GM23248 (cell line): Measurements from ENCODE around the gene LUZP2. TPM values are rescaled to one million over a fixed set of nuclear protein-coding genes. Genes with fewer than 3 reads are reported as not detected.

Experiments
- DNase-seq: peaks from one replicate; pipeline ENCODE4 v3.0.0-alpha.2; 2015
- H2AFZ ChIP-seq: fragments of 200-600 bp; sonication (generic); 2 replicates; pipeline ENCODE4 v1.6.1; 2016; ENCODE audit warnings: antibody characterized with exemption
- H3F3A ChIP-seq: fragments of 200-600 bp; sonication (generic); 2 replicates; pipeline ENCODE4 v1.6.1; 2016; ENCODE audit warnings: mild to moderate bottlenecking, antibody characterized with exemption, mixed run types; ENCODE audit not compliant: insufficient read depth
- H3K27ac ChIP-seq: fragments of 200-600 bp; sonication (generic); 2 replicates; pipeline ENCODE4 v1.5.1; 2016; ENCODE audit warnings: mild to moderate bottlenecking
- H3K27me3 ChIP-seq: fragments of 200-600 bp; sonication (generic); replicated peaks from 2 replicates; pipeline ENCODE4 v1.6.1; 2016; ENCODE audit warnings: mild to moderate bottlenecking; ENCODE audit not compliant: insufficient read depth
- H3K36me3 ChIP-seq: fragments of 200-600 bp; sonication (generic); 2 replicates; pipeline ENCODE4 v1.6.1; 2016; ENCODE audit warnings: low read depth, mild to moderate bottlenecking
- H3K4me1 ChIP-seq: fragments of 200-600 bp; sonication (generic); 2 replicates; pipeline ENCODE4 v1.6.1; 2016; ENCODE audit warnings: mild to moderate bottlenecking; ENCODE audit not compliant: insufficient read depth
- H3K4me2 ChIP-seq: fragments of 200-600 bp; sonication (generic); one replicate; pipeline ENCODE4 v1.6.1; 2016; ENCODE audit warnings: mild to moderate bottlenecking; ENCODE audit not compliant: unreplicated experiment
- H3K4me3 ChIP-seq: fragments of 200-600 bp; sonication (generic); 2 replicates; pipeline ENCODE4 v1.5.1; 2016; ENCODE audit warnings: mild to moderate bottlenecking
- H3K79me2 ChIP-seq: fragments of 200-600 bp; sonication (generic); 2 replicates; pipeline ENCODE4 v1.6.1; 2016; ENCODE audit warnings: mild to moderate bottlenecking; ENCODE audit not compliant: insufficient read depth
- H3K9ac ChIP-seq: fragments of 200-600 bp; sonication (generic); 2 replicates; pipeline ENCODE4 v1.6.1; 2016; ENCODE audit warnings: mild to moderate bottlenecking
- H3K9me2 ChIP-seq: fragments of 200-600 bp; sonication (generic); 2 replicates; pipeline ENCODE4 v1.6.1; 2016; ENCODE audit warnings: mixed run types, mild to moderate bottlenecking, moderate library complexity; ENCODE audit not compliant: insufficient read depth
- H3K9me3 ChIP-seq: fragments of 200-600 bp; sonication (generic); one replicate; pipeline ENCODE4 v1.6.1; 2017; ENCODE audit warnings: low read depth
- H4K20me1 ChIP-seq: fragments of 200-600 bp; sonication (generic); 2 replicates; pipeline ENCODE4 v1.6.0; 2016; ENCODE audit not compliant: insufficient read depth
- EZH2 ChIP-seq: fragments of 200-600 bp; sonication (generic); IDR thresholded peaks from 2 replicates; pipeline ENCODE4 v1.6.1; 2018; ENCODE audit warnings: antibody characterized with exemption, mild to moderate bottlenecking; ENCODE audit not compliant: insufficient read depth, poor library complexity, severe bottlenecking
- EZH2phosphoT487 ChIP-seq: fragments of 200-600 bp; sonication (generic); IDR thresholded peaks from 2 replicates; pipeline ENCODE4 v1.6.1; 2018; ENCODE audit warnings: antibody characterized with exemption, moderate library complexity, mild to moderate bottlenecking, low read depth; ENCODE audit not compliant: insufficient read depth
- WGBS, 2 experiments: methylation state at CpG; one replicate each; pipeline ENCODE4 v1.1.6; 2015 to 2017; ENCODE audit warnings: low lambda C conversion rate in 2 of 2, low coverage in 1 of 2; ENCODE audit errors: missing lambda C conversion rate in 2 of 2; 5-methylcytosine and 5-hydroxymethylcytosine counted together
- in situ Hi-C: fragments of 300-500 bp; cut with MboI; formaldehyde crosslinking; loops from 2 replicates; pipeline ENCODE4 v1.15.0; 2020
- polyA plus RNA-seq: library from polyadenylated mRNA; unstranded; fragments of >200 nt; fragmentation: Nextera tagmentation; extraction: Ambion mirVana; gene quantifications from 2 replicates; pipeline ENCODE4 v1.2.1, GENCODE V29; 2016
- total RNA-seq: library from RNA; depleted of rRNA; stranded (reverse); fragments of >200 nt; shearing (Covaris generic); gene quantifications from 2 replicates; pipeline ENCODE4 v1.2.3, GENCODE V29; 2014

LUZP2 gene
- total and polyA plus RNA-seq, 2 experiments from 2014 or later: not detected

DNA sequence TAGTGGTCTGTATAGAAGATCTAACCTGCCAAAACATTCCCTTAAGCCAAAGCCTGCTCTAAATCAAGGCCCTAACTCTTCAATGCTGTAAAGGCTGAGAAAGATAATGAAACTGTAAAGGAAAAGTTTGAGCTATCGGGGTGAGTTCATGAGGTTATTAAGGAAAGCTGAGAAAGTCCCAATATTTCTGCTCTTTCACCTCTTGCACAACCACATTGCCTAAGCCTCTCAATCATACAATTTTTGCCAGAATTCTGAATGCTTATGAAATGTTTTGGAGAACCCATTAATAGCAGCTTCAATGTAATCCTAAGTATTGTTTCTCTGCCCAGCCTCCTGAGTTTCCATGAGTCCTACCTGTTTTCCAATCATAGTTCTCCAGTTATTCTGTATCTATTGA, 373.2 kb downstream of the LUZP2 start:
- no peaks in the 10 kb centered on the region for H3K9me3 ChIP-seq
- in situ Hi-C loops: no loop called here
- H3K27me3 ChIP-seq: no peaks in the 10 kb centered on the region
- no peaks in the 10 kb centered on the region for H3K9me2 ChIP-seq
- H3F3A ChIP-seq: no peaks in the 10 kb centered on the region
- no peak overlapping the region for H3K4me3 ChIP-seq
- H4K20me1 ChIP-seq: no peaks in the 10 kb centered on the region
- no peak overlapping the region for H3K4me2 ChIP-seq
- DNase-seq: no peak
- no peak overlapping the region for H3K9ac ChIP-seq
- no peaks in the 10 kb centered on the region for H3K4me1 ChIP-seq
- no peak for TF ChIP-seq EZH2phosphoT487
- TF ChIP-seq EZH2: no peak
- no peak overlapping the region for H2AFZ ChIP-seq
- no peak overlapping the region for H3K27ac ChIP-seq
- 29 to 58% methylated on average over 1 of the region's 1 CpG for WGBS, 2 experiments
- no peaks in the 10 kb centered on the region for H3K79me2 ChIP-seq
- H3K36me3 ChIP-seq: no peaks in the 10 kb centered on the region

DNA sequence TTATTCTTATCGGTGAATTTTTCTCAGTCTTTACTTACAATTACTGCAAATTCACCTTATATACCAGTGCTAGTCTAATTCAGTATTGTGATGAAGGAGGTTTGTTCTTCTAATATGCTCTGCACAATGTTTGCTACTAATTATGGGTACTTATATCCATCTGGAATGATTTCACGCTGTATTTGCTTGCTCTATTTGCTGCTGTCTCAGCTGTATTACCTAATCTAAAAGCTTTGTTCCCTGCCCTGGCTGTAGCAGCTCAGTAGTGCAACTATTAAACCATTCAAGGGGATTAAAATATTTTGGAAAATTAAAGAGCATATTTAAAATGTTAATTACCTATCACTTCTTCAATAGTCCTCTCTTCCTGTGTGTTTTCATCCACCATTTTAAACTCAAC, 375.3 kb downstream of the LUZP2 start:
- Histone ChIP-seq H3K79me2 (no peaks in the 10 kb centered on the region), H3K27me3 (no peaks in the 10 kb centered on the region), H3F3A (no peaks in the 10 kb centered on the region), H3K9ac (no peak overlapping the region), H2AFZ (no peak overlapping the region), H4K20me1 (no peaks in the 10 kb centered on the region), H3K4me1 (no peaks in the 10 kb centered on the region), H3K27ac (no peak overlapping the region), H3K9me3 (no peaks in the 10 kb centered on the region), H3K9me2 (no peaks in the 10 kb centered on the region), H3K4me3 (no peak overlapping the region), H3K4me2 (no peak overlapping the region), H3K36me3 (no peaks in the 10 kb centered on the region)
- in situ Hi-C loops: no loop called here
- TF ChIP-seq EZH2 (no peak), EZH2phosphoT487 (no peak)
- no peak for DNase-seq
- WGBS, 2 experiments: 27 to 30% methylated on average over 2 of the region's 2 CpGs

DNA sequence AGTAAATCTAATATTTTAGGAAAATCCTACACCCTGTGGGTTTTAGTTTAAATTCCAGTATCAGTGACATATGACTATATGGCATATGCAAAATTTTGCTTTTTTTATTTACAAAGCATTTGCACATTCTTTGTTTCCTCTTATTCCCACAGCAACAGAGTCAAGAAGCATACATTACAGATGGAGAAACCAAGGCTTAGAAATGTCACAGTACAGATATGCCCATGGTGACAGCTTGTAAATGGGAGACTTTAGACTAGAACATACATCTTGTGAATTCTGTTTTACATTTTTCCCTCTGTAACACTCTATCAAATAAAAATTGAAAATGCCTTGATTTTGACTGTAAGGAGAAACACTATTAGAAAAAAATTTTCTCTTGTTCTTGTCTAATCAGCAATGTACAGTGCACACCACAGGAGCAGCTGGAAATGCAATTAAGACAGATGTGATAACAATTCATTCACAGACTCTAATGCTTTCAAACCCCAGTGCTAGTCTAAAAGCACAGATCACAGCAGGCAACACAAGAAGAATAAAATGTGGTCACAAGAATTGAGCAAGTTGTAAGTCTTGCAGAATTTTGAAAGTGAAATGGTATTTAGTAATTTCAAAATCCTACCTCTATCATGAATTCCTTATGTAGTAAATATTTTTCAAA, 375.9 kb downstream of the LUZP2 start:
- Histone ChIP-seq H4K20me1 (no peaks in the 10 kb centered on the region), H3K9ac (no peak overlapping the region), H2AFZ (no peak overlapping the region), H3K27ac (no peak overlapping the region), H3K9me2 (no peaks in the 10 kb centered on the region), H3K9me3 (no peaks in the 10 kb centered on the region), H3K27me3 (no peaks in the 10 kb centered on the region), H3K79me2 (no peaks in the 10 kb centered on the region), H3K4me3 (no peak overlapping the region), H3F3A (no peaks in the 10 kb centered on the region), H3K4me1 (no peaks in the 10 kb centered on the region), H3K4me2 (no peak overlapping the region), H3K36me3 (no peaks in the 10 kb centered on the region)
- TF ChIP-seq EZH2: no peak
- TF ChIP-seq EZH2phosphoT487: no peak
- DNase-seq: no peak
- in situ Hi-C loops: no loop called here

DNA sequence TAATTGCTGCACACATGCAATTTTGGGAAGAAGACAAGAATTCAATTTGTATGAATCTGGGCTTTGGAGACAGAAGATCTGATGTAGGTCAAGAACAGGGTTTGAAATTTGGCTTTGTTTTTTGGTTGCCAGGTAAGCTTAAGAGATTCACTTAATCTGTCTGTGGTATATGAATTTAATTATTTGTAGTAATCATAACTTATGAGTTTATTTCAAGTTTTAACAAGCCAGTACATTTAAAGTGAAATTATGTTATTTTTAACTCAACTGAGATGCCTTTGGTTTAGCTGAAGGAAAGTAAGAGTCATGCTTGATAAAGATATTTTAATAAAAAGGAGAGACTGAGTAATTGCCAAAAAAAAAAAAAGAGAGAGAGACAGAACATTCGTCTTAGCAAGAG, 384.1 kb downstream of the LUZP2 start:
- H3K27ac ChIP-seq: no peak overlapping the region
- DNase-seq: no peak
- H3K4me3 ChIP-seq: no peak overlapping the region
- H3K36me3 ChIP-seq: no peaks in the 10 kb centered on the region
- H4K20me1 ChIP-seq: no peaks in the 10 kb centered on the region
- no peaks in the 10 kb centered on the region for H3F3A ChIP-seq
- no peaks in the 10 kb centered on the region for H3K79me2 ChIP-seq
- TF ChIP-seq EZH2 (no peak), EZH2phosphoT487 (no peak)
- 0% methylated on average over 1 of the region's 1 CpG for WGBS, 2 experiments
- in situ Hi-C loops: no loop called here
- no peak overlapping the region for H3K9ac ChIP-seq
- no peaks in the 10 kb centered on the region for H3K27me3 ChIP-seq
- H3K4me1 ChIP-seq: no peaks in the 10 kb centered on the region
- H3K9me2 ChIP-seq: no peaks in the 10 kb centered on the region
- H2AFZ ChIP-seq: no peak overlapping the region
- H3K9me3 ChIP-seq: no peaks in the 10 kb centered on the region
- no peak overlapping the region for H3K4me2 ChIP-seq
